ENCODE measurements around the gene ATP8B2. TPM values are rescaled to one million over a fixed set of nuclear protein-coding genes. Genes with fewer than 3 reads are reported as not detected.

Gene ATP8B2
- total RNA-seq, 1 experiment from 2014 or later: 22.1 TPM

DNA sequence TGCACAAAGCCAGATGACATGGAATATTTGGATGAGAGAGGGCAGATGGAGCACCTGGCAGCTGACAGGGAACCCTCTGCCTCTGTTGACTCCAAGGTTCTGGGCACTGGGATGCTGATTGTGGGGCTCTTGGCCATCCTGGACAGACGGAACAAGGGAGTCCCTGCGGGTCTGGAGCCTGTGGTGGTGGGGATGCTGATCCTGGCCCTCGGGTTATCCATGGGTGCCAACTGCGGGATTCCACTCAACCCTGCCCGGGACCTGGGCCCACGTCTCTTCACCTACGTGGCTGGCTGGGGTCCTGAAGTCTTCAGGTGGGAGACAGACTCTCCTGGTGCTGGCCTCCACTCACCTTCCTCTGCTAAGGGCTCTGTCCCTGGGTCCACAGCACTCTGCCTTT, 1.8 kb upstream of the ATP8B2 start (continued):
- TF ChIP-seq REST (IDR thresholded peaks at IDR 0.05; ENCODE audit: low read depth) (no peak), ZNF274 (IDR thresholded peaks at IDR 0.05; ENCODE audit: low read depth, low read length) (no peak), POLR2A (IDR thresholded peaks at IDR 0.05; ENCODE audit: borderline replicate concordance, extremely low read depth, insufficient read depth, insufficient read length) (no peak)

DNA sequence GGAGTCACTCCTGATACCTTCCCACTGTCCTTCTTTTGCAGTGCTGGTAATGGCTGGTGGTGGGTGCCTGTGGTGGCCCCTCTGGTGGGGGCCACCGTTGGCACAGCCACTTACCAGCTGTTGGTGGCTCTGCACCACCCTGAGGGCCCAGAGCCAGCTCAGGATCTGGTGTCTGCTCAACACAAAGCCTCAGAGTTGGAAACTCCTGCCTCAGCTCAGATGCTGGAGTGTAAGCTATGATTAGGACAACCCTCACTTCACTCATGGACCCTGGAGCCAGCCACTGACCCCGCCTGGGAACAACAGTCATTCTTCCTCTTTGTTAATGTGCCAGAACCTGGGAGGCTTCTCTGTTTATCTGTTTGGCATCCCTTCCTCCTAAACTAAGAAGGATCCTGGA, 1.1 kb upstream of the ATP8B2 start:
- no peaks in the 10 kb centered on the region for H4K20me1 ChIP-seq (ENCODE audit: insufficient read depth)
- H3K27me3 ChIP-seq (ENCODE audit: insufficient read depth, low read length): no peaks in the 10 kb centered on the region
- H3K4me1 ChIP-seq (ENCODE audit: control insufficient read depth in 1 of 2, insufficient read depth in 2 of 2, low read length in 2 of 2): peaks cover 24 to 47% of the 10 kb centered on the region in 2 experiments
- H3K4me2 ChIP-seq (ENCODE audit: low read length): peak overlapping the region; percentile 98
- H3K27ac ChIP-seq (ENCODE audit: low read depth, low read length): no peak overlapping the region
- no TSS peak for BruUV-seq (replicated peaks)
- no peaks in the 10 kb centered on the region for H3K36me3 ChIP-seq (ENCODE audit: control insufficient read depth in 1 of 2, insufficient read depth in 2 of 2, low read length in 2 of 2)
- POLR2A ChIA-PET: no interaction called here
- H3K9ac ChIP-seq (ENCODE audit: low read length): no peak overlapping the region
- ATAC-seq: no peak
- no peaks in the 10 kb centered on the region for H3K79me2 ChIP-seq (ENCODE audit: insufficient read depth, low read length)
- no peaks in the 10 kb centered on the region for H3K9me2 ChIP-seq (ENCODE audit: insufficient read depth)
- TF ChIP-seq EZH2 (IDR thresholded peaks at IDR 0.05): no peak
- TF ChIP-seq, protein P1, sequence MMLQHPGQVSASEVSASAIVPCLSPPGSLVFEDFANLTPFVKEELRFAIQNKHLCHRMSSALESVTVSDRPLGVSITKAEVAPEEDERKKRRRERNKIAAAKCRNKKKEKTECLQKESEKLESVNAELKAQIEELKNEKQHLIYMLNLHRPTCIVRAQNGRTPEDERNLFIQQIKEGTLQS (IDR thresholded peaks at IDR 0.05): no peak
- TF ChIP-seq CBX3 (IDR thresholded peaks at IDR 0.05; ENCODE audit: low read depth): no peak
- no peak for TF ChIP-seq CEBPB (IDR thresholded peaks at IDR 0.05; ENCODE audit: low read depth)
- TF ChIP-seq FOSL1 (IDR thresholded peaks at IDR 0.05; ENCODE audit: low read depth): no peak
- TF ChIP-seq ELF1 (IDR thresholded peaks at IDR 0.05; ENCODE audit: borderline replicate concordance, low read depth): no peak
- no peak for TF ChIP-seq JUND (IDR thresholded peaks at IDR 0.05)
- no peak for TF ChIP-seq SRF (IDR thresholded peaks at IDR 0.05; ENCODE audit: low read depth)
- no peak for TF ChIP-seq TCF7L2 (IDR thresholded peaks at IDR 0.05; ENCODE audit: borderline replicate concordance, extremely low read depth, insufficient read depth, insufficient read length)
- no peak for TF ChIP-seq SP1 (IDR thresholded peaks at IDR 0.05; ENCODE audit: low read depth)
- CTCF ChIA-PET: interaction anchor here (1.0 to 1.3 kb wide), 3 partner anchors 9 to 223 kb away, joined by 3 to 8 read pairs (median 5); no protein-coding TSS in a partner anchor
- H3K9me3 ChIP-seq (ENCODE audit: control insufficient read depth in 1 of 2, insufficient read depth in 1 of 2, low read depth in 1 of 2, low read length in 2 of 2): no peaks in the 10 kb centered on the region
- DNase-seq (ENCODE audit: low read depth, low spot score): no peak
- H2AFZ ChIP-seq (ENCODE audit: low read depth, low read length, poor library complexity, severe bottlenecking): peak overlapping the region; percentile 88
- H3K4me3 ChIP-seq (replicated peaks in 1 of 2; ENCODE audit: low read depth in 1 of 2, low read length in 2 of 2): peak overlapping the region; percentile 77 to 79
- RAD21 ChIA-PET (ENCODE audit: low non-redundant PET in 1 of 2, low total read pairs in 2 of 2, uncharacterized antibody in 2 of 2, unreplicated experiment in 2 of 2): interaction anchor here in 1 of 2 experiments (0.5 kb wide), 1 partner anchor 222 kb away, joined by 4 read pairs; no protein-coding TSS in a partner anchor
- intact Hi-C loops (cut with micrococcal nuclease): loop anchor here (10.0 kb wide), 1 partner anchor 221 kb away; no protein-coding TSS in a partner anchor
